HG02588 (cell line): ENCODE measurements around the gene TRIM24.
"Not testable (repeated sequence)": the region's sequence is repeated elsewhere in the genome, so short reads cannot be mapped to it uniquely, and the experiment has no call there.

Experiments
- ATAC-seq: cut with Tn5 transposase; IDR thresholded peaks from one replicate; pipeline ENCODE4 v1.9.1; 2021; ENCODE audit warnings: mild to moderate bottlenecking, moderate library complexity; ENCODE audit not compliant: unreplicated experiment

The TRIM24 gene

DNA sequence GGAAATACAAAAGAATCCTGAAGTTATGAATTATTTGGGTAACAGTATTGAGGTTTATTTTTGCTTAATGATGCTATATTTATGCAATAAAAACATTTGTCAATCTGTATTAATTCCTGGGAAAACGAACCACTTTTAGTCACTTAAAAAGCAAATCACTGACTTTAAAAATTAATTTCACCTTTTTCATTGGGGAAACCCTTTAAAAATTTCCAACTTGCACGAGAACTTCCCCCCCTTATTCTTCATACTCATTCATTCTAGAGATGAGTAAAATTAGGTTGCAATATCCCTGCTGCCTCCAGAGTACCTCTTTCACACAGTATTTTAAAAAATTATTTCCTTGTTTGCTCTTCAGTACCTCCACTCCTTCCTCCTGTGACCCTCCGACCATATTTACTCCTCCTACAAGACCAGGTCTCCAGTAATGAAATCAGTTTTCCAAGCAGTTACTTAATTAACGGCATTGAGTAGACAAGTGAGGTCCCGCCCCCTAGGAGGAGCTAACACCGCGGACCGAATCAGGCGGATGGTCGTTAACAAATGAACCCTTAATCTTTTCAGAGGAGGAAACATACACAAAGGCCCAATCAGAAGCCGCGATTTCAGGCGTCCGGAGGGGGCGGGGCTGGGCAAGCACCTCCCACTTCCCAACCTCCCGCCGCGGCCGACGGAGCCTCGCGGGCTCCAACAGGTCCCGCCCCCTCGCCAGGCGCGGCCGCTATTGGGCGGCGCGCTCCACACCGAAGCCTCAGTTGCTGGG lies 465 bp upstream of the TRIM24 start:
- ATAC-seq: peak; percentile 74

GRCh38 chr7:138460649-138461607 lies 869 bp downstream of the TRIM24 start:
- ATAC-seq: peak; percentile 40

DNA sequence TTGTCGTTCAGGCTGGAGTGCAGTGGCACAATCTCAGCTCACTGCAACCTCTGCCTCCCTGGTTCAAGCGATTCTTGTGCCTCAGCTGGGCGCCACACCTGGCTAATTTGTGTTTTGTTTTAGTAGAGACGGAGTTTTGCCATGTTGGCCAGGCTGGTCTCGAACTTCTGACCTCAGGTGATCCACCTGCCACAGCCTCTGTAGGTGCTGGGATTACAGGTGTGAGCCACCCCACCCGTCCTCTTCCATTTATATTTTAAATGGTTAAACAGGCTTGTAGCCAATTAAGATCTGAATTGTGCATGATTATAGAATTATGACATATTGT lies 3.2 kb downstream of the TRIM24 start:
- not testable (repeated sequence) for ATAC-seq

GRCh38 chr7:138465046-138465445 lies 5.0 kb downstream of the TRIM24 start:
- ATAC-seq: no peak

- peak; percentile 49 for ATAC-seq
Measured at GRCh38 chr7:138466069-138466756, 6.2 kb downstream of the TRIM24 start.

GRCh38 chr7:138468244-138469123 lies 8.4 kb downstream of the TRIM24 start:
- ATAC-seq: no peak

DNA sequence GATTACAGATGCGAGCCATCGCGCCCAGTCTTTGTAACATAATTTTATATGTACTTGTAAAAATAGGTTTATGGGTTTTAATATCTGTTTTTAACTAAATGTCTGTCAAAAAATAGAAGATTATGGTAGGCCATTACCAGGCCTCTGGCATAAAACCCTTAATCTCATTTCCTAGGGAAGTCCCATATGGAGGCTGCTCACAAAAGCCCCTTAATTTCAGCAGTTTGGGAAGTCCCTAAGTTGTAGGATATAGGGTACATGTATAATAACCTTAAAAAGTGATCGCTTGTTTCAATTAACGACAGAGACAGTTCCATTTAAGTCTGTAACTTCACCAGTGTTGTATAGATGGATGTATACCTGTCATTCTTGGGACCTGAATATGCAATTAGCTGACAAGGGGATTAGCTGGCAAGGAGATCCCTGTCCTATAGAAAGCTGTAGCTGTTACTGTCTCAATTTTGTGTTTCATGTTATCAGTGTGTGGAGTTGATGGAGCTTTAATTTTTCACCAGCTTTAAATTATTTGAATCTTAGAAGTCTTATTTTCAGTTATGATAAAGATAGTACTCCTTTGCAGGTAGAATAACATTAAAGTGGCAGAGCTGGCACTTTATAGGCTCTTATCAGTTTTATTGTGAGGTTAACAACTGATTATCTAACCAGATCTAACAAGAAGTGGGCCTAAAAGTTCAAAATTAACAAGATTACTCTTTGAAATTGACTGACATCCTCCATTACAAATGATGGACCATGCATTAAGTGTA lies 10.5 kb downstream of the TRIM24 start:
- ATAC-seq: no peak

DNA sequence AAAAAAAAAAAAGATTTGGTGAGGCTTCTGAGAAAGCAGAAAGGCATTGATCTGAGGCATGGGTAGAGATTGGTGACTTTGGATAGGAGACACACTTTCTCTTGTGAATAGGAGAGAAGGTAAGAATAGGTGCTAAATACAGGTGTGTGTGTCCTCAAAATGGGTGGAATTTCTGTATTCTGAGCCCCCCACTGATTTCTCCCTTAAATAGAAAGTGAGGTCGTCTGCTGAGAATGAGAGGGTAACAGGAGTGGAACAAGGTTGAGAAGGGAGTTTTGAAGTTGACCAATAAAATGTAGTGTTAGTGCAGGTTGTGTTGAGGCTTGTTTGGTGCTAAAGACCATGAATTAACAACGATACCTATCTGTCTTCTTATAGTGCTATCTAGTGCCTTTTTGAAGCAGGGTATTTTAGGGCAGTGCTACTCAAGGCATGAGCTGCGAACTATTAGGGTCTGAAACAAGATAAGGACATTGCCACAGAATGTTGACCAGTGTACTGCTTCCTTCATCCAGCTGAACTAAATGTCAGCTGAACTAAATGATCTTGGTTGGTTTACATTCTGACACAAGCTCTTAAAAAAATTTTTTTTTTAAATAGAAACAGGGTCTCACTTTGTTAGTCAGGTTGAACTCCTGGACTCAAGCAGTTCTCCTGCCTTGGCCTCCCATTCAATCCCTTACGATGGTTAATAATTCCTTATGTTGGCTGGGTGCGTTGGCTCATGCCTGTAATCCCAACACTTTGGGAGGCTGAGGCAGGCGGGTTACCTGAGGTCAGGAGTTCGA lies 12.4 kb downstream of the TRIM24 start:
- no peak for ATAC-seq

GRCh38 chr7:138475377-138475776 lies 15.3 kb downstream of the TRIM24 start:
- no peak for ATAC-seq

DNA sequence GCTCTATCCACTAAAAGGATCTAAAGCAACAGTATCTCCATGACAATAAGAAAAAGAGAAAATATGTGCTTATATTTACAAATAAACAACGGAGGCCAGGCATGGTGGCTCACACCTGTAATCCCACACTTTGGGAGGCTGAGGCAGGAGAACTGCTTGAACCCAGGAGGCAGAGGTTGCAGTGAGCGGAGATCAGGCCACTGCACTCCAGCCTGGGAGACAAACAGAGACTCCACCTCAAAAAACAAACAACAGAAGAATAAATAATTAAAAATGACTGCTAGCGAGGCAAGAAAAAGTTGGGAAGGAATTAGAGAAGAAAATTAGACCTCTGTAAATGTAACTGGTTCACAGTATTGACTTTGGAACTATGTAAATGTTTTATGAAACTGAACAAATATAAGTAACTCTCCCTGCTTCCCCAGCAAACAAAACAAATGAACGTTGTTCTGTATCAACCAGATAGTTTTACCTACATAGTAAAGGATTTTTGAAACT lies 17.1 kb downstream of the TRIM24 start:
- no peak for ATAC-seq

GRCh38 chr7:138477581-138477980 lies 17.5 kb downstream of the TRIM24 start:
- no peak for ATAC-seq

DNA sequence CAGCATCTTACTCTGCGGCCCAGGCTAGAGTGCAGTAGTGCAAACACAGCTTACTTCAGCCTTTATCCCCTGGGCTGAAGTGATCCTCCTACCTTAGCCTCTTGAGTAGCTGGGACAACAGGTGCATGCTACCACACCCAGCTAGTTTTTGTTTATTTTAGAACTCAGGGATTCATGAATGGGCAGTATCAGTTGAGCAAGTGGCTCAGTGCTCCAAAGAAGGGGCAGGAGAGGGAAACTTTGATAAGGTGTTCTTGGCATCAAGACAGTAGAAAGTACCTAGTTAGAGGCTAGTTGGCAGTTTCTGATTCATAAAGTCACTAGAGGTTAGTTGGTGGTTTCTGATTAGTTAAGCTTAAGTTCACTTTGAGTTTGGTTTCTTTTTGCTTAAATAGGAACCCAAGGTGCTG lies 18.4 kb downstream of the TRIM24 start:
- ATAC-seq: peak; percentile 77

GRCh38 chr7:138480527-138480926 lies 20.5 kb downstream of the TRIM24 start:
- ATAC-seq: no peak

DNA sequence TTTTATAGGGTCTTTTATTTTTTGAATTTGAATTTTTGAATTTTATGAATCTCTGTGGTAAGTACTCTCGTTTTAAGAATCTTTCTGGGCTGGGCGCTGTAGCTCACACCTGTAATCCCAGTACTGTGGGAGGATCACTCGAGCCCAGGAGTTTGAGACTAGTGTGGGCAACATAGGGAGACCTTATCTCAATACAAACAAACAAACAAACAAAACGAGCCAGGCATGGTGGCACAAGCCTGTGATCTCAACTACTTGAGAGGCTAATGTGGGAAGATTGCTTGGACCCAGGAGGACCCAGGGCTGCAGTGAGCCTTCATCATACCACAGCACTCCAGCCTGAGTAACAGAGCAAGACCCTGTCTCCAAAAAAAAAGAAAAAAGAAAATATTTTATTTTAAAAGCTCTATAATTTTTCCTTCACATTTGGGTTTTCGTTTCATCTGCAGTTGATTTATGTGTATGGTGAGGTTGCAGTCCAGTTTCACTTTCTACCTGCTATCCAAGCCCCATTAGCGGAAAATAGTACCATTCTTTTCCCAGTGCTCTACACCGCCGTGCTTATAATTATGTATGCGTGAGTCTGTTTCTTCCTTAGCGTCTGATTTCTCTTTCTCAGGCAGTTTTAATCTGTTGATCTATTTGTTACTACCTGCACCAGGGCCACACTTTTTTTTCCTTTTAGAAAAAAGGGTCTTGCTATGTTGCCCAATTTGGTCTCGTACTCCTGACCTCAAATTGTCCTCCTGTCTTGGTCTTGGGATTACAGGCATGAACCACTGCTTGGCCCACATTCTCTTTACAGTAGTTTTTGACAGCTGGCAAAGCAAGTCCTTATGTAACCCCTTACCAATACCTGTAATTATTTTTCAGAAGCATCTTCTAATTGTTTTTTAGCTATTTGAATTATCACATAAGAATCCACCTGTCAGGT lies 21.7 kb downstream of the TRIM24 start:
- ATAC-seq: no peak

GRCh38 chr7:138483531-138483930 lies 23.5 kb downstream of the TRIM24 start:
- ATAC-seq: no peak

GRCh38 chr7:138485508-138485907 lies 25.4 kb downstream of the TRIM24 start:
- not testable (repeated sequence) for ATAC-seq

DNA sequence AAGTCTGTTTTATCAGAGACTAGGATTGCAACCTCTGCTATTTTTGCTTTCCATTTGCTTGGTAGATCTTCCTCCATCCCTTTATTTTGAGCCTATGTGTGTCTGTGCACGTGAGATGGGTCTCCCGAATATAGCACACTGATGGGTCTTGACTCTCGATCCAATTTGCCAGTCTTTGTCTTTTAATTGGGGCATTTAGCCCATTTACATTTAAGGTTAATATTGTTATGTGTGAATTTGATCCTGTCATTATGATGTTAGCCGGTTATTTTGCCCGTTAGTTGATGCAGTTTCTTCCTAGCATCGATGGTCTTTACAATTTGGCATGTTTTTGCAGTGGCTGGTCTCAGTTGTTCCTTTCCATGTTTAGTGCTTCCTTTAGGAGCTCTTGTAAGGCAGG lies 29.1 kb downstream of the TRIM24 start:
- not testable (repeated sequence) for ATAC-seq
